Mucosa of descending colon (tissue), 3 donors: Measurements from ENCODE around the gene SYNE2. TPM values are rescaled to one million over a fixed set of nuclear protein-coding genes. Genes with fewer than 3 reads are reported as not detected.
A peak's percentile ranks its signal among the peaks of the same experiment; 100 is the strongest.

Experiments used
- ATAC-seq: fragments of 200-7000 bp; cut with Tn5 transposase; one replicate; pipeline ENCODE4 v1.9.1; 2020; ENCODE audit warnings: mild to moderate bottlenecking, moderate library complexity
- DNase-seq, 3 donors: peaks; one replicate each; pipeline ENCODE4 v3.0.0-alpha.2; 2020
- H3K36me3 ChIP-seq: fragments of 200-600 bp; one replicate; pipeline ENCODE4 v1.8.0; 2021; ENCODE audit warnings: low read depth, mild to moderate bottlenecking
- H3K4me1 ChIP-seq: fragments of 200-600 bp; one replicate; pipeline ENCODE4 v1.8.0; 2021; ENCODE audit warnings: low read depth, mild to moderate bottlenecking
- H3K4me3 ChIP-seq: fragments of 200-600 bp; one replicate; pipeline ENCODE4 v1.8.0; 2021; ENCODE audit warnings: mild to moderate bottlenecking
- H3K9me3 ChIP-seq: fragments of 200-600 bp; one replicate; pipeline ENCODE4 v1.8.0; 2021; ENCODE audit warnings: mild to moderate bottlenecking
- CTCF ChIP-seq: fragments of 200-600 bp; IDR thresholded peaks from one replicate; pipeline ENCODE4 v1.8.0; 2022; ENCODE audit warnings: antibody characterized with exemption, mild to moderate bottlenecking
- intact Hi-C, 2 donors: fragments of 100-400 bp; cut with DNase I in 1 of 2; cut with micrococcal nuclease in 1 of 2; formaldehyde crosslinking; loops; one replicate each; pipeline versions ENCODE4 v1.11.0 to v1.11.1; 2022; cut with DNase I, micrococcal nuclease
- total RNA-seq, 3 donors: library from RNA; stranded (reverse); fragmentation: NEBNext Ultra II Directional in 2 of 3; extraction: Animal tissue kit (Norgen Biotek cat#: 25700) in 2 of 3; gene quantifications; one replicate each; pipeline versions ENCODE4 v1.2.1 to v1.2.4, GENCODE V29; 2021 to 2023
- donor health status: DM: no; HTN: no; CAD: no; lungs with moderate emphysema.
- donor health status: DM: no; HTN: no; CAD: no.
- donor health status: DM: no; HTN: yes; CAD: no.

SYNE2 gene
- total RNA-seq, 3 donors from 2014 or later, result 104 to 215 (median 174) TPM

GRCh38 chr14:63874223-63874622 lies 21.4 kb downstream of the SYNE2 start:
- Histone ChIP-seq H3K9me3 (no peaks in the 10 kb centered on the region), H3K36me3 (no peaks in the 10 kb centered on the region), H3K4me3 (no peak overlapping the region), H3K4me1 (peaks cover 32% of the 10 kb centered on the region)
- intact Hi-C loops, result no loop called here
- no peak for TF ChIP-seq CTCF
- ATAC-seq (no peak), DNase-seq (no peak)

DNA sequence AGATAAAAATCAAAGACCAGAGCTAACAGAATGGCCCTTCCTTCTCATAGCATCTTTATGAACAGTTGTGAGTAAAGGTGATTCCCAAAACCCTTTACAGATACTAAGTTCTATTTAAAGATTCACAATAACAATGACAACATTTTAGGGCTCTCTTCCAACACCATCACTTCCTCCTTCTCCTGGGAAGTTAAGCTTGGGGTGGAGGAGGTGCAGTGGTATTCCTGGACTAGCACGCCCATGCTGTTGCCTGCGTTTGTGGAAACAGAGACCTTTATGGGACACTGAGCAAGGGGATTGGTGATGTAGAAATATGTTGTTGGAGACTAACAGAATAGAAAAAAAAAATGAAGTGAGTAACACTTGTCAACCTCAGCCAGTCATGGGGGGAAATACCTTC lies 22.5 kb downstream of the SYNE2 start:
- peak; percentile 73 for ATAC-seq
- no peak for TF ChIP-seq CTCF

GRCh38 chr14:63877550-63877939 lies 24.7 kb downstream of the SYNE2 start:
- peak; percentile 86 for ATAC-seq

More for the DNA sequence above, 22.5 kb downstream of the SYNE2 start:
- H3K4me3 ChIP-seq, result no peak overlapping the region
- intact Hi-C loops, result no loop called here
- peak in 1 of 3 donors; percentile 53 for DNase-seq
- H3K9me3 ChIP-seq, result no peaks in the 10 kb centered on the region
- H3K36me3 ChIP-seq, result no peaks in the 10 kb centered on the region
- peaks cover 31% of the 10 kb centered on the region for H3K4me1 ChIP-seq

DNA sequence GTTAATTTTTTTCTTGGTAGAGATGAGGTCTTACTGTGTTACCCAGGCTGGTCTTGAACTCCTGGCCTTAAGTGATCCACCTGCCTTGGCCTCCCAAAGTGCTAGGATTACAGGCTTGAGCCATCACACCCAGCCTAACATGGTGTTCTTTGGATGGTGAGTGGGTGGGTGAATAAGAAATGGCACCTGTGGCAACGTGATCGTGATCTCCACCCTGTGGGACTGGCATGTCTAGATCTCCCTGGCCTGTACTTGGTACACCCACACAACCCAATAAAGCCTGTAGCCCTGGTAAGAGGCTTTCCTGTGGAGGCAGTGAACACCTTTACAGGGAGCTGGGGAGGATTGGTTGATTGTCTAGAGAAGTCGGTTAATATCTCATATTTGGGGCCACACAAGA lies 25.2 kb downstream of the SYNE2 start:
- Histone ChIP-seq H3K36me3 (no peaks in the 10 kb centered on the region), H3K4me1 (peaks cover 31% of the 10 kb centered on the region), H3K4me3 (no peak overlapping the region), H3K9me3 (no peaks in the 10 kb centered on the region)
- TF ChIP-seq CTCF, result no peak
- intact Hi-C loops, result no loop called here
- DNase-seq, result no peak
- ATAC-seq, result peak; percentile 19

More at GRCh38 chr14:63877550-63877939, 24.7 kb downstream of the SYNE2 start:
- TF ChIP-seq CTCF, result no peak
- DNase-seq, result no peak
- Histone ChIP-seq H3K4me3 (no peak overlapping the region), H3K36me3 (no peaks in the 10 kb centered on the region), H3K9me3 (no peaks in the 10 kb centered on the region), H3K4me1 (peaks cover 31% of the 10 kb centered on the region)
- intact Hi-C loops, result no loop called here

- intact Hi-C loops, result no loop called here
- ATAC-seq (no peak), DNase-seq (no peak)
- TF ChIP-seq CTCF, result no peak
- Histone ChIP-seq H3K36me3 (no peaks in the 10 kb centered on the region), H3K4me3 (no peak overlapping the region), H3K4me1 (peaks cover 31% of the 10 kb centered on the region), H3K9me3 (no peaks in the 10 kb centered on the region)
Measured at GRCh38 chr14:63878792-63879191, 26.0 kb downstream of the SYNE2 start.

- H3K4me3 ChIP-seq, result no peak overlapping the region
- H3K36me3 ChIP-seq, result no peaks in the 10 kb centered on the region
- ATAC-seq (no peak), DNase-seq (no peak)
- TF ChIP-seq CTCF, result no peak
- intact Hi-C loops, result no loop called here
- no peaks in the 10 kb centered on the region for H3K9me3 ChIP-seq
- H3K4me1 ChIP-seq, result peaks cover 12% of the 10 kb centered on the region
Measured at GRCh38 chr14:63881926-63882325, 29.1 kb downstream of the SYNE2 start.
